ENCODE results near the gene NKX1-2. TPM values are rescaled to one million over a fixed set of nuclear protein-coding genes. Genes with fewer than 3 reads are reported as not detected.

Gene NKX1-2
- total RNA-seq, 1 experiment from 2014 or later: 57.7 TPM

DNA sequence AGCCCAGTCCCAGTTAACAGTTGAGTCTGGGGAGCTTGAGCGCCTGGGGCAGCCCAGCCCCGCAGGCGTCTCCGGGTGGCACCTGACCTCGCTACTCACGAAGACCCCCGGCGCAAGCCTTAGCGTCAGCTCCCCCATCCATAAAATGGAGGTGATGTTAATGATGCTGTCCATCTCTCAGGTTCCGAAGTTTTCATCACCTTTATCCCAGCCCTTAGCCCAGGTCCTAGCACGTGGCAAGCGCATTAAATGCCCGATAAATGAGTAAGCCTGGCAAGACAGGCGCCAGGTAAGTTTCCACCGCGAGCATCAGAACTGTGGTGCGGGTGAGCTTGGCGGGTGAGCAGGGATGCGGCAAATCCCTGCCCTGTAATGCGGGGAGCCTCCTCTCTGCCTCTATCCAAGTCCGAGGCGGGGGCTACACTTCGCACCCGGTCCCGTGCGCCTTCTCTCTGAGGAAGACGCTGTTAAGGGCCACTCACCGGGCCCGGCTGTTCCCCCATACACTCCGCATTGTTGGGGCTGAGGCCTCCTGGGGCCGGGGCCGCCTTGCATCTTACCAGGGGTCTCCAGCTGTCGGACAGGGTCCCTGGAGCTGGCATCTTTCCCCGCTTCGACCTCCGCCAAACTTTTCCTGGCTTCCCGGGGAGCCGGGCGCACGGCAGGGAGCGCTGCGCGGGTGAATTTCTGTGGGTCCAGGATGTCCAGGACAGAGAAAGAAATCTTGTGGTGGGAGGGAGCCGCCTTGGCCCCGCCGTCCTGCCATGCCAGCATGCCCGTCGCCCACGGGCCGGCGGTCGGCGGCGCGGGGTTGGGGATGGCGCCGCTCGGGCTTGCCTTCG is 444 bp downstream of the NKX1-2 start (continued):
- TF ChIP-seq, protein P1, sequence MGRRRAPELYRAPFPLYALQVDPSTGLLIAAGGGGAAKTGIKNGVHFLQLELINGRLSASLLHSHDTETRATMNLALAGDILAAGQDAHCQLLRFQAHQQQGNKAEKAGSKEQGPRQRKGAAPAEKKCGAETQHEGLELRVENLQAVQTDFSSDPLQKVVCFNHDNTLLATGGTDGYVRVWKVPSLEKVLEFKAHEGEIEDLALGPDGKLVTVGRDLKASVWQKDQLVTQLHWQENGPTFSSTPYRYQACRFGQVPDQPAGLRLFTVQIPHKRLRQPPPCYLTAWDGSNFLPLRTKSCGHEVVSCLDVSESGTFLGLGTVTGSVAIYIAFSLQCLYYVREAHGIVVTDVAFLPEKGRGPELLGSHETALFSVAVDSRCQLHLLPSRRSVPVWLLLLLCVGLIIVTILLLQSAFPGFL (CRISPR knock-in tag; IDR thresholded peaks at IDR 0.05; ENCODE audit: borderline replicate concordance): no peak
- TF ChIP-seq FOXK1 (CRISPR knock-in tag; IDR thresholded peaks at IDR 0.05) (peak; percentile 0; the same call in 1 of the 2 replicates), GABPB1 (CRISPR knock-in tag; IDR thresholded peaks at IDR 0.05) (no peak), KAT7 (CRISPR knock-in tag; IDR thresholded peaks at IDR 0.05; ENCODE audit: borderline replicate concordance) (no peak), ZNF423 (CRISPR knock-in tag; IDR thresholded peaks at IDR 0.05) (peak; percentile 49), NR2C2 (CRISPR knock-in tag; IDR thresholded peaks at IDR 0.05) (no peak), ZNF416 (CRISPR knock-in tag; IDR thresholded peaks at IDR 0.05) (no peak), CBFB (CRISPR knock-in tag; IDR thresholded peaks at IDR 0.05; ENCODE audit: low read depth) (no peak), HMGA2 (CRISPR knock-in tag; IDR thresholded peaks at IDR 0.05) (no peak), ZNF317 (CRISPR knock-in tag; IDR thresholded peaks at IDR 0.05; ENCODE audit: borderline replicate concordance, low read depth) (no peak), MYBL2 (CRISPR knock-in tag; IDR thresholded peaks at IDR 0.05) (peak; percentile 16)
- TF ChIP-seq, protein P2, sequence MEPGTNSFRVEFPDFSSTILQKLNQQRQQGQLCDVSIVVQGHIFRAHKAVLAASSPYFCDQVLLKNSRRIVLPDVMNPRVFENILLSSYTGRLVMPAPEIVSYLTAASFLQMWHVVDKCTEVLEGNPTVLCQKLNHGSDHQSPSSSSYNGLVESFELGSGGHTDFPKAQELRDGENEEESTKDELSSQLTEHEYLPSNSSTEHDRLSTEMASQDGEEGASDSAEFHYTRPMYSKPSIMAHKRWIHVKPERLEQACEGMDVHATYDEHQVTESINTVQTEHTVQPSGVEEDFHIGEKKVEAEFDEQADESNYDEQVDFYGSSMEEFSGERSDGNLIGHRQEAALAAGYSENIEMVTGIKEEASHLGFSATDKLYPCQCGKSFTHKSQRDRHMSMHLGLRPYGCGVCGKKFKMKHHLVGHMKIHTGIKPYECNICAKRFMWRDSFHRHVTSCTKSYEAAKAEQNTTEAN (CRISPR knock-in tag; IDR thresholded peaks at IDR 0.05): 0 out of 2 replicates have a peak, but pooled peaks have one; percentile 58
- TF ChIP-seq, protein P3, sequence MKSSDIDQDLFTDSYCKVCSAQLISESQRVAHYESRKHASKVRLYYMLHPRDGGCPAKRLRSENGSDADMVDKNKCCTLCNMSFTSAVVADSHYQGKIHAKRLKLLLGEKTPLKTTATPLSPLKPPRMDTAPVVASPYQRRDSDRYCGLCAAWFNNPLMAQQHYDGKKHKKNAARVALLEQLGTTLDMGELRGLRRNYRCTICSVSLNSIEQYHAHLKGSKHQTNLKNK (CRISPR knock-in tag; IDR thresholded peaks at IDR 0.05): no peak
- TF ChIP-seq, protein P4, sequence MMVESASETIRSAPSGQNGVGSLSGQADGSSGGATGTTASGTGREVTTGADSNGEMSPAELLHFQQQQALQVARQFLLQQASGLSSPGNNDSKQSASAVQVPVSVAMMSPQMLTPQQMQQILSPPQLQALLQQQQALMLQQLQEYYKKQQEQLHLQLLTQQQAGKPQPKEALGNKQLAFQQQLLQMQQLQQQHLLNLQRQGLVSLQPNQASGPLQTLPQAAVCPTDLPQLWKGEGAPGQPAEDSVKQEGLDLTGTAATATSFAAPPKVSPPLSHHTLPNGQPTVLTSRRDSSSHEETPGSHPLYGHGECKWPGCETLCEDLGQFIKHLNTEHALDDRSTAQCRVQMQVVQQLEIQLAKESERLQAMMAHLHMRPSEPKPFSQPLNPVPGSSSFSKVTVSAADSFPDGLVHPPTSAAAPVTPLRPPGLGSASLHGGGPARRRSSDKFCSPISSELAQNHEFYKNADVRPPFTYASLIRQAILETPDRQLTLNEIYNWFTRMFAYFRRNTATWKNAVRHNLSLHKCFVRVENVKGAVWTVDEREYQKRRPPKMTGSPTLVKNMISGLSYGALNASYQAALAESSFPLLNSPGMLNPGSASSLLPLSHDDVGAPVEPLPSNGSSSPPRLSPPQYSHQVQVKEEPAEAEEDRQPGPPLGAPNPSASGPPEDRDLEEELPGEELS (CRISPR knock-in tag; IDR thresholded peaks at IDR 0.05): no peak
- TF ChIP-seq, protein P5, sequence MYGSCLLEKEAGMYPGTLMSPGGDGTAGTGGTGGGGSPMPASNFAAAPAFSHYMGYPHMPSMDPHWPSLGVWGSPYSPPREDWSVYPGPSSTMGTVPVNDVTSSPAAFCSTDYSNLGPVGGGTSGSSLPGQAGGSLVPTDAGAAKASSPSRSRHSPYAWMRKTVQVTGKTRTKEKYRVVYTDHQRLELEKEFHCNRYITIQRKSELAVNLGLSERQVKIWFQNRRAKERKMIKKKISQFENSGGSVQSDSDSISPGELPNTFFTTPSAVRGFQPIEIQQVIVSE (CRISPR knock-in tag; IDR thresholded peaks at IDR 0.05; ENCODE audit: borderline replicate concordance): no peak
- TF ChIP-seq, protein P6, sequence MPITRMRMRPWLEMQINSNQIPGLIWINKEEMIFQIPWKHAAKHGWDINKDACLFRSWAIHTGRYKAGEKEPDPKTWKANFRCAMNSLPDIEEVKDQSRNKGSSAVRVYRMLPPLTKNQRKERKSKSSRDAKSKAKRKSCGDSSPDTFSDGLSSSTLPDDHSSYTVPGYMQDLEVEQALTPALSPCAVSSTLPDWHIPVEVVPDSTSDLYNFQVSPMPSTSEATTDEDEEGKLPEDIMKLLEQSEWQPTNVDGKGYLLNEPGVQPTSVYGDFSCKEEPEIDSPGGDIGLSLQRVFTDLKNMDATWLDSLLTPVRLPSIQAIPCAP (CRISPR knock-in tag; IDR thresholded peaks at IDR 0.05): no peak
- TF ChIP-seq, protein P7, sequence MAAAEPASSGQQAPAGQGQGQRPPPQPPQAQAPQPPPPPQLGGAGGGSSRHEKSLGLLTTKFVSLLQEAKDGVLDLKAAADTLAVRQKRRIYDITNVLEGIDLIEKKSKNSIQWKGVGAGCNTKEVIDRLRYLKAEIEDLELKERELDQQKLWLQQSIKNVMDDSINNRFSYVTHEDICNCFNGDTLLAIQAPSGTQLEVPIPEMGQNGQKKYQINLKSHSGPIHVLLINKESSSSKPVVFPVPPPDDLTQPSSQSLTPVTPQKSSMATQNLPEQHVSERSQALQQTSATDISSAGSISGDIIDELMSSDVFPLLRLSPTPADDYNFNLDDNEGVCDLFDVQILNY (CRISPR knock-in tag; IDR thresholded peaks at IDR 0.05): 0 out of 2 replicates have a peak, but pooled peaks have one; percentile 38
- TF ChIP-seq, protein P8, sequence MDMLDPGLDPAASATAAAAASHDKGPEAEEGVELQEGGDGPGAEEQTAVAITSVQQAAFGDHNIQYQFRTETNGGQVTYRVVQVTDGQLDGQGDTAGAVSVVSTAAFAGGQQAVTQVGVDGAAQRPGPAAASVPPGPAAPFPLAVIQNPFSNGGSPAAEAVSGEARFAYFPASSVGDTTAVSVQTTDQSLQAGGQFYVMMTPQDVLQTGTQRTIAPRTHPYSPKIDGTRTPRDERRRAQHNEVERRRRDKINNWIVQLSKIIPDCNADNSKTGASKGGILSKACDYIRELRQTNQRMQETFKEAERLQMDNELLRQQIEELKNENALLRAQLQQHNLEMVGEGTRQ (CRISPR knock-in tag; IDR thresholded peaks at IDR 0.05): 0 out of 2 replicates have a peak, but pooled peaks have one; percentile 8
- TF ChIP-seq, protein P9, sequence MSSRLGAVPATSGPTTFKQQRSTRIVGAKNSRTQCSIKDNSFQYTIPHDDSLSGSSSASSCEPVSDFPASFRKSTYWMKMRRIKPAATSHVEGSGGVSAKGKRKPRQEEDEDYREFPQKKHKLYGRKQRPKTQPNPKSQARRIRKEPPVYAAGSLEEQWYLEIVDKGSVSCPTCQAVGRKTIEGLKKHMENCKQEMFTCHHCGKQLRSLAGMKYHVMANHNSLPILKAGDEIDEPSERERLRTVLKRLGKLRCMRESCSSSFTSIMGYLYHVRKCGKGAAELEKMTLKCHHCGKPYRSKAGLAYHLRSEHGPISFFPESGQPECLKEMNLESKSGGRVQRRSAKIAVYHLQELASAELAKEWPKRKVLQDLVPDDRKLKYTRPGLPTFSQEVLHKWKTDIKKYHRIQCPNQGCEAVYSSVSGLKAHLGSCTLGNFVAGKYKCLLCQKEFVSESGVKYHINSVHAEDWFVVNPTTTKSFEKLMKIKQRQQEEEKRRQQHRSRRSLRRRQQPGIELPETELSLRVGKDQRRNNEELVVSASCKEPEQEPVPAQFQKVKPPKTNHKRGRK (CRISPR knock-in tag; IDR thresholded peaks at IDR 0.05; ENCODE audit: borderline replicate concordance): no peak
- TF ChIP-seq, protein P10, sequence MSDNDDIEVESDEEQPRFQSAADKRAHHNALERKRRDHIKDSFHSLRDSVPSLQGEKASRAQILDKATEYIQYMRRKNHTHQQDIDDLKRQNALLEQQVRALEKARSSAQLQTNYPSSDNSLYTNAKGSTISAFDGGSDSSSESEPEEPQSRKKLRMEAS (CRISPR knock-in tag; IDR thresholded peaks at IDR 0.05): peak; percentile 79
